ENCODE data around the gene SGTB.

DNA sequence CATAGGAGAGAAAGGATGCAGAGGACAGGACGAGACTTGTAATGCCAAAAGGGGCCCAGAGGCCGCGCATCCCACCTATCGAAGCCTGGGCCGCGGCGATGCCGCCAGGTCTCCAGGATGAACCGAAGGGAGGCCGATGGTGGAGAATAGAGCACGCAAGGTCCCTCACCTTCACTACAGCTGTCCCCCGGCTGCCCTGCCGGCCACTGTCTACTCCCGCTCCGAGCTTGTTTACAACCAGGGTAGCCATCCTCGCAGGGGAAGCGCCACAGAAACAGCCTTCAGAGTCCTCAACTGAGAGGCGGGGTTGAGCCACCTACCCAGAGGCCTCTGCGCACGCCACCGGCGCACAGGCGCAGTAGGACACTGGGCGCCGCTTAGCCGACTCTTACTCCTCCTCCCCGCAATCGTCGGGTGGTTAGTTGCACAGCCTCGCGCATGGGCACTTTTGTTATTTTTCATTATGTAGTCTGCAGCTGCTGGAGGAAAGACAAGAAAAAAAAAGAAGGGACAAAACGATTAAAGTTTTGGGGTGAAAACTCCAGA, 97.8 kb downstream of the SGTB start, which contains the start of gene TRIM23:
- TF ChIP-seq POLR2AphosphoS5 (IDR thresholded peaks at IDR 0.05; ENCODE audit: insufficient read depth in 1 of 2, low read depth in 1 of 2) (peak; percentile 79 to 85), CTCF (IDR thresholded peaks at IDR 0.05) (no peak), POLR2A (IDR thresholded peaks at IDR 0.05) (no peak)
